ENCODE results near the gene AGAP1. TPM values are rescaled to one million over a fixed set of nuclear protein-coding genes. Genes with fewer than 3 reads are reported as not detected.

AGAP1 gene
- total RNA-seq, 1 donor from 2014 or later, result 17.5 TPM

DNA sequence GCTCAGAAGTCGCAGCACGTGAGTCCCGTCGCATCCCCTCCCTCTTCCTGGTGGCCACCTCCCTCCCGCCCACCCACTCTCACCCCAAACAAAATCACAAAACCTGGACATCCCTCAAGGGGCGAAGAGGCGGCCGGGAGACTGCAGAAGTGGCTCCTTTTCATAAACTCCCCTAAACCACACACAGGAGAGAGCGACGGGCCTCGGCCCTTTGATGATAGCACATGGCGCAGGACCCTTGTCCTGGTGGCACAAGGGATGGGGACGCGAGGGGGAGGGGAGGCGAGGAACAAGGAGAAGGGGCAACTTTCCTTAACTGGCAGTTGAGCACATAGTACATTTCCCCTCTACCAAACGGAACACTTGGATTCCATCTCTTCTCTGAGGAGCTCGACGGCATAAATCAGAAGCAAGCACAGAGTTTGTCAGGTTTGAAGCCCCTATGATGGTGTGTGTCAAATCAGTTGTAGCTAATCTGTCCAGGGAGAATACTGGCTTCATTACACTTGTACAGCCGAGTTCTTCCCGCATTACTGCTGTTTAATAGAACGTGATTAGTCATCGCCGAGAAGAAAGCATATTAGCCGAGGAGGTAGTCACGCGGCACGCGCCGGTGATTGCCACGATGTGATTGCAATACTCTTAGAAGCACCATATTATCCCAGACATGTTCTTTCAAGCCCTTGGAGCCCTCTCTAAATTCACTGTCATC is 630.5 kb downstream of the AGAP1 start:
- TF ChIP-seq, protein P1, sequence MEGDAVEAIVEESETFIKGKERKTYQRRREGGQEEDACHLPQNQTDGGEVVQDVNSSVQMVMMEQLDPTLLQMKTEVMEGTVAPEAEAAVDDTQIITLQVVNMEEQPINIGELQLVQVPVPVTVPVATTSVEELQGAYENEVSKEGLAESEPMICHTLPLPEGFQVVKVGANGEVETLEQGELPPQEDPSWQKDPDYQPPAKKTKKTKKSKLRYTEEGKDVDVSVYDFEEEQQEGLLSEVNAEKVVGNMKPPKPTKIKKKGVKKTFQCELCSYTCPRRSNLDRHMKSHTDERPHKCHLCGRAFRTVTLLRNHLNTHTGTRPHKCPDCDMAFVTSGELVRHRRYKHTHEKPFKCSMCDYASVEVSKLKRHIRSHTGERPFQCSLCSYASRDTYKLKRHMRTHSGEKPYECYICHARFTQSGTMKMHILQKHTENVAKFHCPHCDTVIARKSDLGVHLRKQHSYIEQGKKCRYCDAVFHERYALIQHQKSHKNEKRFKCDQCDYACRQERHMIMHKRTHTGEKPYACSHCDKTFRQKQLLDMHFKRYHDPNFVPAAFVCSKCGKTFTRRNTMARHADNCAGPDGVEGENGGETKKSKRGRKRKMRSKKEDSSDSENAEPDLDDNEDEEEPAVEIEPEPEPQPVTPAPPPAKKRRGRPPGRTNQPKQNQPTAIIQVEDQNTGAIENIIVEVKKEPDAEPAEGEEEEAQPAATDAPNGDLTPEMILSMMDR (conservative IDR thresholded peaks at IDR 0.05; ENCODE audit: low read depth, low read length), result no peak
- no peak overlapping the region for H3K4me3 ChIP-seq (ENCODE audit: low read depth, low read length)
- no peak for DNase-seq (ENCODE audit: low read depth)

DNA sequence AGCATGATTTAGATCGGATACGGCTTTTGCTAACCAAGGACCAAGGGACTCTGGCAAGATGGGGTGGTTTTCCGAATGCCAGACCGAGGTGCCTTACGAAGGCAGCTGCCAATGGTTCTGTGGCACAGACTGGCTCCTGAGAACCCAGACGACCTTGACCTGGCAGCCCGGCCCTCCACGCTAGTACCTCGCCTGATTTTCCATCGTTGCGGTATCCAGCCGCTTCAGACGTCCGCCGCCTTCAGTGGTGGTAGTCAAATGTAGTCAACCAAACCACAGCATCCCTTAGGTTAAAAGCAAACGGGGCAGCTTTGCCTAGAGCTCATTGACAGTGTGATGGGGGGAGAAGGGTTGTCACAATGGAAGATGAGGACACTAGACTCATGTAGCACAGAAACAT is 631.7 kb downstream of the AGAP1 start:
- TF ChIP-seq, protein P1 (conservative IDR thresholded peaks at IDR 0.05; ENCODE audit: low read depth, low read length), result no peak
- H3K4me3 ChIP-seq (ENCODE audit: low read depth, low read length), result no peak overlapping the region
- no peak for DNase-seq (ENCODE audit: low read depth)

DNA sequence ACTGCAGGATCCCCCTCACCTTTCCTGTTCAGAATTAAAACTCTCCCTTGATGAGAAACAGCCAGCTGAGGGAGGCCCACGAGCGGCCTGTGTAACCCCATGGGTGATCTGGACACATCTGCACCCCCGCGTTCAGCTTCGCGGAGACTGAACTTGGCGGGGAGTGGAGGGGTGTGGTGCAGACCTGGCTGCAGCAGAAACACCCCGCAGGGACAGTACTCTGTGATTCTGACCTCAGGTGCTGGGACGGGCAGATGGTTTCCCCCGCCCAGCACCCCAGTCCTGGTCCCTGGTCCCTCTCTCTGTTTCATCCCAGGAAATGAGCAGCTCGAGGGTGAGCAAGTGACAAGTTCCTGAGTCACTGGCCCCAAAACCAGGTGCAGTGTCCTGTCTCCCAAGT is 633.2 kb downstream of the AGAP1 start:
- TF ChIP-seq, protein P1 (conservative IDR thresholded peaks at IDR 0.05; ENCODE audit: low read depth, low read length), result no peak
- no peak overlapping the region for H3K4me3 ChIP-seq (ENCODE audit: low read depth, low read length)
- DNase-seq (ENCODE audit: low read depth), result no peak

DNA sequence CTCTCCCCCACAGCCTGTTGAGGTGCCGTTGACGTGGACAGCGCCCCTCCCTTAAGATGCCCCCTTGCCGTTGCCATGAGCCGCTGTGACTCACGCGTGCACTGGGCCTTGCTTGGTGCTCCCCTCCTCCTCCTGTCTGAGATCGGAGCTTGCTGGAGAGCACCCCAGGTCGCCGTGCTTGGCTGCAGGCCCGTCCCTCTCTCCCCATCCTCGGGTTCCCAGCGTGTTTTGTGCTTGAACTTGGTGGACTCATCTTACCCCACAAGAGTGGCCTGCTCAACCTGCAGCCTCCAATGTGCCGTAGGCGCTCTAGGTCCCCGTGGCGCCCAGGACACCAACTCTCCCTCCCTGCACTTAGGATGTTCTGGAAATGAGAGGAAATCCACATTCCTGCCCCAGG is 634.5 kb downstream of the AGAP1 start:
- H3K4me3 ChIP-seq (ENCODE audit: low read depth, low read length), result no peak overlapping the region
- TF ChIP-seq, protein P1 (conservative IDR thresholded peaks at IDR 0.05; ENCODE audit: low read depth, low read length), result no peak
- no peak for DNase-seq (ENCODE audit: low read depth)

DNA sequence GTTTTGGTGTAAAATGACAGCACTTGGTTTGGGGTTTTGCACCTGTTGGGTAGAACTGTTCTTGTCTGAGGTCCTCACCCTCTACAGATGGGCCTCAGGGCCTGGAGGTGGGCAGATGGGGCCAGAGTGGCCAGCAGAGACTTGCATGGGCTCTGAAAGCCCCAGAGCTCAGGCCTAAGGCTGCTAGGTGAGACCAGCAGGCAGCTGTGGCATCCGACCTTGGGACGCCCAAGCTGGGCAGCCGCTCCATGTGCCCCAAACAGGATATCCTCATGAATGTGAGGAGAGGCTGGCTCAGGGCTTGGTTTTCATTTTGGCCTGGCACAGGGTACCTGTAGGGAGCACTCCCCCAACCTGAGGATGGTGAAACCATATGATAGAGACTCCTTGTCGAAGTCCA is 636.1 kb downstream of the AGAP1 start:
- H3K4me3 ChIP-seq (ENCODE audit: low read depth, low read length), result no peak overlapping the region
- no peak for DNase-seq (ENCODE audit: low read depth)
- TF ChIP-seq, protein P1 (conservative IDR thresholded peaks at IDR 0.05; ENCODE audit: low read depth, low read length), result no peak

DNA sequence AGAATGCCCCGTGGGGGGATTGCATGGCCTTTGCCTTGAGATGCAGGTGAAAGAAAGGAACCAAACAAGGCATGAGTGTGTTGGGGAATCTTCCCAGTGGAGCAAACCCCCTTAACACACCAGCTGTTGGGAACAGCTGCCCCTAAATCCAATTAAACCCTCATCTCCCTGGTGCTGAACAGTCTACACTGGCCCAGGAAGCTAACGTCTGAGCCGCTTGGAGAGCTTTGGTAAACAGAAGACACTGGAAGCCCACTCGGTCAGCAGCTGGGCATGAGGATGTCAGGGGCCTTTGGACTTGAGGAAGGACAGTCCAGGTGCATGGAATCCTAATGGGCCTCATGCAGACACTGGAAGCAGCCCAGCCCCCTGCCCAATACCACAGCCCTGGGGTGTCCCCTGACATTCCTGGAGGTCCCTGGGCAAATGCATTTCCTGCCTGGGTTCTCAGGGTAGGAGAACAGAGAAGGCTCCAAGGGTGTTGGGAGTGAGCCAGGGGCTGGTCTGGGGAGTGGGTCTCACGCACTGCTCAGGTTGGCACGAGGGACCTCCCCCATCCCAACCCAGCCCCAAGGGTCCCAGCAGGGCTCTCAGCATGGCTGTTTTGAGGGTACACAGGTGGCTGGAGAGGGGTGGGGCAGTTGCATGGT is 636.6 kb downstream of the AGAP1 start:
- no peak for DNase-seq (ENCODE audit: low read depth)
- no peak overlapping the region for H3K4me3 ChIP-seq (ENCODE audit: low read depth, low read length)
- TF ChIP-seq, protein P1 (conservative IDR thresholded peaks at IDR 0.05; ENCODE audit: low read depth, low read length), result no peak

All from epithelial cell of proximal tubule (primary cell).